Activated naive CD4-positive, alpha-beta T cell treated with anti-CD3 and anti-CD28 coated beads for 36 hours (primary cell): ENCODE data around the gene BMPR2. TPM values are rescaled to one million over a fixed set of nuclear protein-coding genes. Genes with fewer than 3 reads are reported as not detected.
"Not testable (repeated sequence)": the region's sequence is repeated elsewhere in the genome, so short reads cannot be mapped to it uniquely, and the experiment has no call there.

Experiments used
- CTCF ChIA-PET: fragments of 350-600 bp; sonication (Branson Sonifier 250); formaldehyde crosslinking; loops from one replicate; lab custom pipeline; 2021; ENCODE audit warnings: antibody characterized with exemption; lab: Charles Lee
- DNase-seq: peaks from one replicate; pipeline ENCODE4 v3.0.0-alpha.2; 2020
- H3K27ac Mint-ChIP-seq: one replicate; pipeline ENCODE4 v1.8.0; 2021; ENCODE audit warnings: mild to moderate bottlenecking, mixed read lengths
- H3K27me3 Mint-ChIP-seq: one replicate; pipeline ENCODE4 v1.8.0; 2021; ENCODE audit warnings: low read depth, mixed read lengths
- H3K36me3 Mint-ChIP-seq: one replicate; pipeline ENCODE4 v1.8.0; 2021; ENCODE audit warnings: low read depth, mixed read lengths
- H3K4me1 Mint-ChIP-seq: one replicate; pipeline ENCODE4 v1.8.0; 2021; ENCODE audit warnings: low read depth, mixed read lengths
- H3K4me3 Mint-ChIP-seq: one replicate; pipeline ENCODE4 v1.8.0; 2021; ENCODE audit warnings: mild to moderate bottlenecking, moderate library complexity, mixed read lengths
- H3K9me3 Mint-ChIP-seq: one replicate; pipeline ENCODE4 v1.8.0; 2021; ENCODE audit warnings: mixed read lengths
- intact Hi-C: fragments of 100-400 bp; cut with micrococcal nuclease; formaldehyde crosslinking; loops from one replicate; pipeline ENCODE4 v1.15.1; 2023
- total RNA-seq, 2 experiments: library from RNA; stranded (reverse); gene quantifications; one replicate each; pipeline ENCODE4 v1.2.3, GENCODE V29; 2021

Gene BMPR2
- total RNA-seq, 2 experiments from 2014 or later, result 4.2 to 5.5 TPM

DNA sequence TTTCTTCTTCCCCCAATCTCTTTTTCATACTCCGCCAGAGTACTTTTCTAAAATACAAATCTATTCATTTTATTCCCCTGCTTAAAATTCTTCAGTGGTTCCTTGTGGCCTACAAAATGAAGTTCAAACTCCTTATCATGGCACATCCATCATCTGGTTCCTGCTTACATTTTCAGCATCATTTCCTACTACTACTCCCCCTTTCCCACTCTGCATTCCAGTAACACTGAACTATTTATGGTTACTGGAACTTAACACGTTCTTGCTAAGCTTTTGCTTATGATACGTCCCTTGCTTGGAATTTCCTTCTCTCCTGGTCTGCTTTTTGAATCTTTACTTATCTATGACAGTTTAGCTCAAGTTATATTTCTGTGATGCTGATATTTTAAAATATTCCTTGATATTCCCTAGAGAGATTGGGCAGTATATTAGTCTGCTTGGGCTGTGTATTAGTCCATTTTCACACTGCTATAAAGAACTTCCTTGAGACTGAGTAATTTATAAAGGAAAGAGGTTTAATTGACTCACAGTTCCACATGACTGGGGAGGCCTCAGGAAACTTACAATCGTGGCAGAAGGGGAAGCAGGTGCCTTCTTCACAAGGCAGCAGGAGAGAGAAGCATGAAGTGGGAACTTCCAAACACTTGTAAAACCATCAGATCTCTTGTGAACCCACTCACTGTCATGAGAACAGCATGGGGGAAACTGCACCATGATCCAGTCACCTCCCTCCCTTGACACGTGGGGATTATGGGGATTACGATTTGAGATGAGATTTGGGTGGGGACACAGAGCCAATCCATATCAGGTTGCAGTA, 53.2 kb downstream of the BMPR2 start:
- H3K27me3 Mint-ChIP-seq, result no peaks in the 10 kb centered on the region
- peaks cover 6% of the 10 kb centered on the region for H3K4me1 Mint-ChIP-seq
- H3K9me3 Mint-ChIP-seq, result peaks cover 16% of the 10 kb centered on the region
- no peak overlapping the region for H3K4me3 Mint-ChIP-seq
- peaks cover 13% of the 10 kb centered on the region for H3K36me3 Mint-ChIP-seq
- no peak for DNase-seq
- intact Hi-C loops, result no loop called here
- CTCF ChIA-PET, result no interaction called here
- no peak overlapping the region for H3K27ac Mint-ChIP-seq

DNA sequence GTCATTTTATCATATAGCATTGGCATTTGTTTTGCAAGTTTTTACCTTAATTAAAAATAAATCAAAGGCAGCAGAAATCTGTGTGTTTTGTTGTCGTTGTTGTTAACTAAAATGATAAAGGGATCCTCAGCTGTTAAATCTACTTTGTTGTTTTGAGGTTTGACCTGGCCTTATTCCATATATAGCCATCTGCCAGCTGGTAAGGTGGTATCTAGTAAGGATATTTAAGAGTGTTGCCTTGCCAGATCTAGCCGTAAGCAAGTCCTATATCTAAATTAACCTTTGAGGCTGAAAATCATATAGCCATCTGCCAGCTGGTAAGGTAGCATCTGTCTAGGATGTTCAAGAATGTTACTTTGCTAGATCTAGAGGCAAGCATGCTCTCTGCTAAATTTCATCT, 56.6 kb downstream of the BMPR2 start:
- intact Hi-C loops, result no loop called here
- no peak for DNase-seq
- H3K4me1 Mint-ChIP-seq, result no peaks in the 10 kb centered on the region
- H3K4me3 Mint-ChIP-seq, result no peak overlapping the region
- H3K36me3 Mint-ChIP-seq, result peaks cover 13% of the 10 kb centered on the region
- no peaks in the 10 kb centered on the region for H3K27me3 Mint-ChIP-seq
- CTCF ChIA-PET, result no interaction called here
- H3K27ac Mint-ChIP-seq, result no peak overlapping the region
- H3K9me3 Mint-ChIP-seq, result peaks cover 14% of the 10 kb centered on the region

DNA sequence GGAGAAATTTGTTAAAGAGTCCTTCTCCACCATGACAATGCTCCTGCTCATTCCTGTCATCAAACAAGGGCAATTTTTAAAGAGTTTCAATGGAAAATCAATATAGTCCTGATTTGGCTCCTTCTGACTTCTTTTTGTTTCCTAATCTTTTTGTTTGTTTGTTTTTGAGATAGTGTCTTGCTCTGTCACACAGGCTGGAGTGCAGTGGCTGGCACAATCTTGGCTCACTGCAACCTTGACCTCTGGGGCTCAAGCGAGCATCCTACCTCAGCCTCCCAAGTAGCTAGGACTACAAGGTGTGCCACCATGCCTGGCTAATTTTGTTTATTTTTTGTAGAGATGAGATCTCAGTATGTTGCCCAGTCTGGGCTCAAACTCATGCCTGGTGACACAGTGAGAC, 58.3 kb downstream of the BMPR2 start:
- Mint-ChIP-seq H3K36me3 (peaks cover 3% of the 10 kb centered on the region), H3K27me3 (no peaks in the 10 kb centered on the region)

GRCh38 chr2:202436626-202437025, 60.5 kb downstream of the BMPR2 start:
- Mint-ChIP-seq H3K27me3 (no peaks in the 10 kb centered on the region), H3K9me3 (peaks cover 1% of the 10 kb centered on the region), H3K36me3 (no peaks in the 10 kb centered on the region), H3K4me3 (no peak overlapping the region), H3K4me1 (no peaks in the 10 kb centered on the region), H3K27ac (no peak overlapping the region)
- CTCF ChIA-PET, result interaction anchor here (0.6 kb wide), 1 partner anchor 123 kb away, joined by 5 read pairs; no protein-coding TSS in a partner anchor
- DNase-seq, result no peak
- intact Hi-C loops, result no loop called here

More for the DNA sequence above, 58.3 kb downstream of the BMPR2 start:
- no peaks in the 10 kb centered on the region for H3K4me1 Mint-ChIP-seq
- peaks cover 4% of the 10 kb centered on the region for H3K9me3 Mint-ChIP-seq
- no peak overlapping the region for H3K4me3 Mint-ChIP-seq
- CTCF ChIA-PET, result no interaction called here
- DNase-seq, result no peak
- intact Hi-C loops, result no loop called here
- H3K27ac Mint-ChIP-seq, result no peak overlapping the region

GRCh38 chr2:202440117-202440516, 64.0 kb downstream of the BMPR2 start:
- CTCF ChIA-PET, intact Hi-C loops, H3K36me3 Mint-ChIP-seq, DNase-seq, H3K27me3 Mint-ChIP-seq, H3K9me3 Mint-ChIP-seq, H3K4me1 Mint-ChIP-seq, H3K27ac Mint-ChIP-seq, H3K4me3 Mint-ChIP-seq: not testable (repeated sequence)

DNA sequence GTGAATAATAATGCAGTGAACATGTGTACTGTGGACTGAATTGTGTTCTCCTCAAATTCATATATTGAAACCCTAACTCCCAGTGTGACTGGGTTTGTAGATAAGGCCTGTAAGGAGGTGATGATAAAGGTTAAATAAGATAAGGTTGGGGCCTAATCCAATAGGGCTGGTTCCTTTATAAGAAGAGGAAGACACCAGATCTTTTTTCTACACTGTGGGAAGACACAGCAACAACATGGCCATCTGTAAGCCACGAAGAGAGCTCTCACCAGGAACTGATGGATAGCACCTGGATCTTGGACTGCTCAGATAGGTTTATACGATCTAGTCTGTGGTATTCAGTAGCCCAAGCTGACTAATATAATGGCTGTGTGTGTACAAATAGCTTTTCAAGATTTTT, 66.8 kb downstream of the BMPR2 start:
- intact Hi-C loops, result no loop called here
- no peaks in the 10 kb centered on the region for H3K36me3 Mint-ChIP-seq
- DNase-seq, result no peak
- no peaks in the 10 kb centered on the region for H3K27me3 Mint-ChIP-seq
- H3K4me1 Mint-ChIP-seq, result no peaks in the 10 kb centered on the region
- CTCF ChIA-PET, result no interaction called here
- H3K4me3 Mint-ChIP-seq, result no peak overlapping the region
- H3K27ac Mint-ChIP-seq, result no peak overlapping the region
- H3K9me3 Mint-ChIP-seq, result peaks cover 1% of the 10 kb centered on the region

DNA sequence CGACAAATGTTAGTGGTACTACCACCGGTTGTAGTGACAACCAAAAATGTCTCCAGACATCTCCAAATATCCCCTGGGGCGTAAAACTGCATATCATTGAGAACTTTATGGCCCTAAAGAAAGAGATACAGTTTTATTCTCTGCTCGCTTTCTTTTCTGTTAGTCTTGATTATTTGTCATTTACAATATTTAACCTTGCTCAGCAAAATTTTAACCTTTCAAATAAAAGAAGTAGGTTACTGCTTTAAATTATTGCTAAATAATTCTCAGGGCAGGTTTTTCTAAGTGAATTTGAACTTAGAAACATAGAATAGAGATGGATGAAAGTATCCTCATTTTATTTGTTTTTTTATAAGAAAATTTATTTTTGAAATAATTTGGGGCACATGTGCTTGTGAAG, 67.9 kb downstream of the BMPR2 start:
- H3K27me3 Mint-ChIP-seq, result no peaks in the 10 kb centered on the region
- H3K27ac Mint-ChIP-seq, result no peak overlapping the region
- DNase-seq, result no peak
- intact Hi-C loops, result no loop called here
- H3K4me3 Mint-ChIP-seq, result no peak overlapping the region
- no peaks in the 10 kb centered on the region for H3K4me1 Mint-ChIP-seq
- H3K36me3 Mint-ChIP-seq, result no peaks in the 10 kb centered on the region
- CTCF ChIA-PET, result no interaction called here
- peaks cover 3% of the 10 kb centered on the region for H3K9me3 Mint-ChIP-seq

- intact Hi-C loops, result no loop called here
- H3K36me3 Mint-ChIP-seq, result no peaks in the 10 kb centered on the region
- DNase-seq, result no peak
- CTCF ChIA-PET, result no interaction called here
- peaks cover 1% of the 10 kb centered on the region for H3K9me3 Mint-ChIP-seq
- H3K4me1 Mint-ChIP-seq, result no peaks in the 10 kb centered on the region
- H3K27ac Mint-ChIP-seq, result no peak overlapping the region
- H3K4me3 Mint-ChIP-seq, result no peak overlapping the region
- no peaks in the 10 kb centered on the region for H3K27me3 Mint-ChIP-seq
Observed at GRCh38 chr2:202449344-202449743, 73.2 kb downstream of the BMPR2 start.

GRCh38 chr2:202450785-202451184, 74.7 kb downstream of the BMPR2 start:
- Mint-ChIP-seq H3K4me1 (no peaks in the 10 kb centered on the region), H3K36me3 (no peaks in the 10 kb centered on the region), H3K27ac (no peak overlapping the region), H3K27me3 (no peaks in the 10 kb centered on the region), H3K9me3 (peaks cover 1% of the 10 kb centered on the region), H3K4me3 (no peak overlapping the region)
- intact Hi-C loops, result no loop called here
- CTCF ChIA-PET, result interaction anchor here (0.6 kb wide), 1 partner anchor 8 kb away, joined by 4 read pairs; no protein-coding TSS in a partner anchor
- DNase-seq, result no peak

DNA sequence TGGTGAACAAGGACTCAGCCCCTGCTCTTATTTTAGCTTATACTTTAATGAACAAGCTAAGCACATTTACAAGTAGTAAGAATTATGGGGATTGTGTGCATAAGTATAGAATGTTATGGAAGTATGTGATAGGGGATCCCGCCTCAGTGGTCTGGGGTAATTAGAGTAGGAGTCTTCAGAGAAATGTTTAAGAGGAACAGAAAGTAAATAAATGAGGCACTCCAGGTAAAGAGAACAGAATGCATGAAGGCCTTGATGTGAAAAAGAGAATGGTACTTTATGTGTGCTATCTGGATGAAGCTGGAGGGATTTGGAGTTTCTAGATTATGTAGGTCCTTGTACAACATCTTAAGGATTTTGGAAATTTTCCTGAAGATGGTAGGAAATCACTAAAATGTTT, 76.6 kb downstream of the BMPR2 start:
- no peak overlapping the region for H3K27ac Mint-ChIP-seq
- peaks cover 1% of the 10 kb centered on the region for H3K9me3 Mint-ChIP-seq
- no peaks in the 10 kb centered on the region for H3K4me1 Mint-ChIP-seq
- H3K4me3 Mint-ChIP-seq, result no peak overlapping the region
- no peaks in the 10 kb centered on the region for H3K36me3 Mint-ChIP-seq
- no peaks in the 10 kb centered on the region for H3K27me3 Mint-ChIP-seq
- DNase-seq, result no peak
- intact Hi-C loops, result no loop called here
- CTCF ChIA-PET, result no interaction called here

DNA sequence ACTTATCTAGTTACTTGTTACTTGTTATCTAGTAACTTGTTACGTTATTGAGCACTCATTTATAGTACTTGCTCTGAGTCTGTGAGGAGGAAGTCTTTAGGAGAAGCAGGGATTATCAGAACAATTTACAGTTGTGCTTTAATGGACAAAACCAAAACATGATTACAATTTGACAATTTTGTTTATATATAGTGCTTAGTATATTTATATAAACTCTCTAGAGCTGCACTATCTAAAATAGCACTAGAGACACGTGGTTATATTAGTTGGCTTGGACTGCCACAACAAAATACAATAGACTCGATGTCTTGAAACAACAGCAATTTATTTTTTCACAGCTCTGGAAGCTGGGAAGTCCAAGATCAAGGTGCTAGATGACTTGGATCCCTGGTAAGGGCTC, 78.4 kb downstream of the BMPR2 start:
- H3K9me3 Mint-ChIP-seq, result no peaks in the 10 kb centered on the region
- no peaks in the 10 kb centered on the region for H3K27me3 Mint-ChIP-seq
- no peak overlapping the region for H3K27ac Mint-ChIP-seq
- CTCF ChIA-PET, result no interaction called here
- DNase-seq, result no peak
- intact Hi-C loops, result no loop called here
- no peak overlapping the region for H3K4me3 Mint-ChIP-seq
- H3K36me3 Mint-ChIP-seq, result no peaks in the 10 kb centered on the region
- no peaks in the 10 kb centered on the region for H3K4me1 Mint-ChIP-seq

DNA sequence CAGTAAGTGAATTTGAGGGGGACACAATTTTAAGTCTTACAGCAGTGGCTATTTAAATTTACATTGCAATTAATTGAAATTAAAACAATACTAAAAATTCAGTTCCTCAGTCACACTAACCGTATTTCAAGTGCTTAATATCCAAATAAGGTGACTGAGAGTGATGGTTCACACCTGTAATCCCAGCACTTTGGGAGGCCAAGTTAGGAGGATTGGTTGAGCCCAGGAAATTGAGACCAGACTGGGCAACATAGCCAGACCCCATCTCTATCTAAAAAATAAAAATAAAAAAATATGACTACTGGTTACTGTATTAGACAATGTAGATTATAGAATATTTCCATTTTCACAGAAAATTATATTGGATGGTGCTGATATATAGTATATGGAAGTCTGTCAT, 79.0 kb downstream of the BMPR2 start:
- Mint-ChIP-seq H3K36me3 (no peaks in the 10 kb centered on the region), H3K27ac (no peak overlapping the region), H3K4me3 (no peak overlapping the region), H3K4me1 (no peaks in the 10 kb centered on the region), H3K9me3 (no peaks in the 10 kb centered on the region), H3K27me3 (no peaks in the 10 kb centered on the region)
- no peak for DNase-seq
- intact Hi-C loops, result no loop called here
- CTCF ChIA-PET, result no interaction called here

- intact Hi-C loops, result no loop called here
- no peaks in the 10 kb centered on the region for H3K9me3 Mint-ChIP-seq
Observed at GRCh38 chr2:202460119-202460518, 84.0 kb downstream of the BMPR2 start.

More at GRCh38 chr2:202460119-202460518, 84.0 kb downstream of the BMPR2 start:
- DNase-seq, result no peak
- Mint-ChIP-seq H3K27ac (no peak overlapping the region), H3K27me3 (no peaks in the 10 kb centered on the region), H3K4me3 (no peak overlapping the region), H3K36me3 (no peaks in the 10 kb centered on the region), H3K4me1 (no peaks in the 10 kb centered on the region)
- CTCF ChIA-PET, result interaction anchor here (0.7 kb wide), 1 partner anchor 610 kb away, joined by 4 read pairs; no protein-coding TSS in a partner anchor
